WTC11 (cell line): ENCODE results near the gene SWI5. TPM values are rescaled to one million over a fixed set of nuclear protein-coding genes. Genes with fewer than 3 reads are reported as not detected.

Experiments
- ATAC-seq: fragments of 200-7000 bp; cut with Tn5 transposase; 2 replicates; pipeline ENCODE4 v1.10.0; 2021; ENCODE audit warnings: mild to moderate bottlenecking, moderate library complexity
- CTCF ChIA-PET: fragments of 300-600 bp; sonication (Branson Sonifier 250); formaldehyde crosslinking; loops from one replicate; lab custom pipeline; 2021; ENCODE audit warnings: antibody characterized with exemption; lab: Charles Lee
- POLR2A ChIA-PET: fragments of 350-600 bp; sonication (Branson Sonifier 250); formaldehyde crosslinking; loops from one replicate; lab custom pipeline; 2021; ENCODE audit warnings: antibody characterized with exemption; lab: Charles Lee
- DNase-seq: peaks from one replicate; pipeline ENCODE4 v3.0.0; 2021; ENCODE audit warnings: low spot score
- H3K27ac Mint-ChIP-seq: 2 replicates; pipeline ENCODE4 v1.8.0; 2021; ENCODE audit warnings: mixed read lengths
- H3K27me3 Mint-ChIP-seq: 2 replicates; pipeline ENCODE4 v1.8.0; 2021; ENCODE audit warnings: low read depth, mild to moderate bottlenecking, moderate library complexity, mixed read lengths
- H3K36me3 Mint-ChIP-seq: 2 replicates; pipeline ENCODE4 v1.8.0; 2021; ENCODE audit warnings: mixed read lengths
- H3K4me1 Mint-ChIP-seq: 2 replicates; pipeline ENCODE4 v1.8.0; 2022; ENCODE audit warnings: mixed read lengths
- H3K4me3 Mint-ChIP-seq: 2 replicates; pipeline ENCODE4 v1.8.0; 2021; ENCODE audit warnings: mild to moderate bottlenecking, moderate library complexity, mixed read lengths
- H3K9me3 Mint-ChIP-seq: 2 replicates; pipeline ENCODE4 v1.8.0; 2021; ENCODE audit warnings: mixed read lengths
- ATF1 ChIP-seq: sonication (generic); formaldehyde crosslinking; IDR thresholded peaks from 2 replicates; pipeline ENCODE4 v1.8.1; 2023; ENCODE audit warnings: mild to moderate bottlenecking, moderate library complexity, missing genetic modification reagents
- CTCF ChIP-seq: fragments of 200-600 bp; IDR thresholded peaks from 2 replicates; pipeline ENCODE4 v1.8.0; 2022; ENCODE audit warnings: antibody characterized with exemption
- ELF4 ChIP-seq: sonication (generic); formaldehyde crosslinking; IDR thresholded peaks from 2 replicates; pipeline ENCODE4 v1.8.1; 2022; ENCODE audit warnings: low read depth, mild to moderate bottlenecking, moderate library complexity, missing genetic modification reagents
- FOXP1 ChIP-seq: sonication (generic); formaldehyde crosslinking; IDR thresholded peaks from 2 replicates; pipeline ENCODE4 v1.8.0; 2022; ENCODE audit warnings: missing genetic modification reagents, mild to moderate bottlenecking, moderate library complexity, borderline replicate concordance
- HMGA2 ChIP-seq: fragments of 250-450 bp; sonication (Bioruptor Pico); IDR thresholded peaks from 2 replicates; pipeline ENCODE4 v1.4.0; 2021; ENCODE audit warnings: mild to moderate bottlenecking, moderate library complexity
- NFE2L1 ChIP-seq: sonication (generic); formaldehyde crosslinking; IDR thresholded peaks from 2 replicates; pipeline ENCODE4 v1.8.1; 2023; ENCODE audit warnings: missing genetic modification reagents
- NFYB ChIP-seq: sonication (generic); formaldehyde crosslinking; conservative IDR thresholded peaks from 2 replicates; pipeline ENCODE4 v1.8.0; 2022; ENCODE audit warnings: low read depth, missing genetic modification reagents
- NR2C2 ChIP-seq: sonication (generic); formaldehyde crosslinking; IDR thresholded peaks from 2 replicates; pipeline ENCODE4 v1.8.0; 2022; ENCODE audit warnings: mild to moderate bottlenecking, missing genetic modification reagents
- NR3C1 ChIP-seq: sonication (generic); formaldehyde crosslinking; conservative IDR thresholded peaks from 2 replicates; pipeline ENCODE4 v1.8.1; 2023; ENCODE audit warnings: low read depth, mild to moderate bottlenecking, missing genetic modification reagents
- PREB ChIP-seq: sonication (generic); formaldehyde crosslinking; IDR thresholded peaks from 2 replicates; pipeline ENCODE4 v1.8.1; 2022; ENCODE audit warnings: mild to moderate bottlenecking, missing genetic modification reagents, moderate library complexity, borderline replicate concordance
- TCF7 ChIP-seq: sonication (generic); formaldehyde crosslinking; IDR thresholded peaks from 2 replicates; pipeline ENCODE4 v1.8.0; 2022; ENCODE audit warnings: mild to moderate bottlenecking, low read depth, missing genetic modification reagents, moderate library complexity
- USF2 ChIP-seq: sonication (generic); formaldehyde crosslinking; IDR thresholded peaks from 2 replicates; pipeline ENCODE4 v1.8.1; 2023; ENCODE audit warnings: mild to moderate bottlenecking, missing genetic modification reagents, moderate library complexity
- ZNF138 ChIP-seq: sonication (generic); formaldehyde crosslinking; conservative IDR thresholded peaks from 2 replicates; pipeline ENCODE4 v1.8.1; 2022; ENCODE audit warnings: mild to moderate bottlenecking, moderate library complexity, missing genetic modification reagents
- ZNF263 ChIP-seq: sonication (generic); formaldehyde crosslinking; IDR thresholded peaks from 2 replicates; pipeline ENCODE4 v1.8.1; 2022; ENCODE audit warnings: low read depth, mild to moderate bottlenecking, moderate library complexity, missing genetic modification reagents
- ZNF317 ChIP-seq: sonication (generic); formaldehyde crosslinking; IDR thresholded peaks from 2 replicates; pipeline ENCODE4 v1.8.1; 2023; ENCODE audit warnings: low read depth, mild to moderate bottlenecking, moderate library complexity, missing genetic modification reagents, borderline replicate concordance
- total RNA-seq: library from RNA; stranded (reverse); gene quantifications from 3 replicates; pipeline ENCODE4 v1.2.3, GENCODE V29; 2021
- TF ChIP-seq, protein P1 (sequence below): sonication (generic); formaldehyde crosslinking; IDR thresholded peaks from 2 replicates; pipeline ENCODE4 v1.8.1; 2022; ENCODE audit warnings: mild to moderate bottlenecking, moderate library complexity, missing genetic modification reagents
- TF ChIP-seq, protein P2 (sequence below): fragments of 250-450 bp; sonication (Bioruptor Pico); IDR thresholded peaks from 2 replicates; pipeline ENCODE4 v1.9.0; 2021; ENCODE audit warnings: mild to moderate bottlenecking
- TF ChIP-seq, protein P3 (sequence below): fragments of 250-450 bp; sonication (Bioruptor Pico); IDR thresholded peaks from 2 replicates; pipeline ENCODE4 v1.9.0; 2021; ENCODE audit warnings: mild to moderate bottlenecking
- TF ChIP-seq, protein P4 (sequence below): sonication (generic); formaldehyde crosslinking; conservative IDR thresholded peaks from 2 replicates; pipeline ENCODE4 v1.8.1; 2023; ENCODE audit warnings: mild to moderate bottlenecking, low read depth, missing genetic modification reagents, moderate library complexity

SWI5 gene
- total RNA-seq, 1 experiment from 2014 or later = 26.2 TPM

DNA sequence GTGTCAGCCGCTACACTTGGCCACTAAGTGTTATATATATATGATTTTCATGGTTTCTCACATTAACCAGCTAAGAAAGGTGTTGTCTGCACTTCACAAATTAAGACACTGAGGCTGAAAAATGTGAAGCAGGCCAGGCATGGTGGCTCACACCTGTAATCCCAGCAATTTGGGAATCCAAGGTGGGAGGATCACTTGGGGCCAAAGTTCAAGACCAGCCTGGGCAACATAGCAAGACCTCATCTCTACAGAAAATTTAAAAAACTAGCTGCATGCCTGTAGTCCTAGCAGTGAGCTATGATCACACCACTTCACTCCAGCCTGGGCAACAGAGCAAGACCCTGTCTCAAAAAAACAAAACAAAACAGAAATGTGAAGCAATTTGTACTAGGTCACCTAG is 48.3 kb downstream of the SWI5 start:
- Mint-ChIP-seq H3K27me3 (no peaks in the 10 kb centered on the region), H3K36me3 (peaks cover 6% of the 10 kb centered on the region; the same call in 1 of the 2 replicates), H3K4me1 (0 out of 2 replicates have a peak, but pooled peaks cover 8% of the 10 kb centered on the region), H3K9me3 (no peaks in the 10 kb centered on the region), H3K27ac (no peak overlapping the region), H3K4me3 (peak overlapping the region; percentile 88)
- no peak for TF ChIP-seq FOXP1 (CRISPR knock-in tag)
- TF ChIP-seq NR2C2 (CRISPR knock-in tag) = no peak
- TF ChIP-seq USF2 = no peak
- TF ChIP-seq CTCF = no peak
- TF ChIP-seq TCF7 = no peak
- TF ChIP-seq NR3C1 (CRISPR knock-in tag) = no peak
- TF ChIP-seq, protein P1, sequence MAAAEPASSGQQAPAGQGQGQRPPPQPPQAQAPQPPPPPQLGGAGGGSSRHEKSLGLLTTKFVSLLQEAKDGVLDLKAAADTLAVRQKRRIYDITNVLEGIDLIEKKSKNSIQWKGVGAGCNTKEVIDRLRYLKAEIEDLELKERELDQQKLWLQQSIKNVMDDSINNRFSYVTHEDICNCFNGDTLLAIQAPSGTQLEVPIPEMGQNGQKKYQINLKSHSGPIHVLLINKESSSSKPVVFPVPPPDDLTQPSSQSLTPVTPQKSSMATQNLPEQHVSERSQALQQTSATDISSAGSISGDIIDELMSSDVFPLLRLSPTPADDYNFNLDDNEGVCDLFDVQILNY (CRISPR knock-in tag) = no peak
- DNase-seq (no peak), ATAC-seq (no peak)
- POLR2A ChIA-PET = no interaction called here
- CTCF ChIA-PET = interaction anchor here (1.3 kb wide), 1 partner anchor 17 kb away, joined by 7 read pairs; no protein-coding TSS in a partner anchor

- H3K27me3 Mint-ChIP-seq = no peaks in the 10 kb centered on the region
- POLR2A ChIA-PET = no interaction called here
Observed at GRCh38 chr9:128325629-128326028, 49.6 kb downstream of the SWI5 start.

More at GRCh38 chr9:128325629-128326028, 49.6 kb downstream of the SWI5 start:
- Mint-ChIP-seq H3K4me1 (0 out of 2 replicates have a peak, but pooled peaks cover 8% of the 10 kb centered on the region), H3K4me3 (no peak overlapping the region), H3K9me3 (no peaks in the 10 kb centered on the region), H3K36me3 (peaks cover 6% of the 10 kb centered on the region; the same call in 1 of the 2 replicates), H3K27ac (no peak overlapping the region)
- DNase-seq (no peak), ATAC-seq (no peak)
- no peak for TF ChIP-seq ZNF317
- no peak for TF ChIP-seq TCF7
- no peak for TF ChIP-seq ELF4 (CRISPR knock-in tag)
- TF ChIP-seq ZNF138 = no peak
- no peak for TF ChIP-seq HMGA2
- no peak for TF ChIP-seq NFE2L1 (CRISPR knock-in tag)
- TF ChIP-seq, protein P2, sequence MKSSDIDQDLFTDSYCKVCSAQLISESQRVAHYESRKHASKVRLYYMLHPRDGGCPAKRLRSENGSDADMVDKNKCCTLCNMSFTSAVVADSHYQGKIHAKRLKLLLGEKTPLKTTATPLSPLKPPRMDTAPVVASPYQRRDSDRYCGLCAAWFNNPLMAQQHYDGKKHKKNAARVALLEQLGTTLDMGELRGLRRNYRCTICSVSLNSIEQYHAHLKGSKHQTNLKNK (CRISPR knock-in tag) = no peak
- no peak for TF ChIP-seq ZNF263
- TF ChIP-seq ATF1 (CRISPR knock-in tag) = no peak
- TF ChIP-seq, protein P3, sequence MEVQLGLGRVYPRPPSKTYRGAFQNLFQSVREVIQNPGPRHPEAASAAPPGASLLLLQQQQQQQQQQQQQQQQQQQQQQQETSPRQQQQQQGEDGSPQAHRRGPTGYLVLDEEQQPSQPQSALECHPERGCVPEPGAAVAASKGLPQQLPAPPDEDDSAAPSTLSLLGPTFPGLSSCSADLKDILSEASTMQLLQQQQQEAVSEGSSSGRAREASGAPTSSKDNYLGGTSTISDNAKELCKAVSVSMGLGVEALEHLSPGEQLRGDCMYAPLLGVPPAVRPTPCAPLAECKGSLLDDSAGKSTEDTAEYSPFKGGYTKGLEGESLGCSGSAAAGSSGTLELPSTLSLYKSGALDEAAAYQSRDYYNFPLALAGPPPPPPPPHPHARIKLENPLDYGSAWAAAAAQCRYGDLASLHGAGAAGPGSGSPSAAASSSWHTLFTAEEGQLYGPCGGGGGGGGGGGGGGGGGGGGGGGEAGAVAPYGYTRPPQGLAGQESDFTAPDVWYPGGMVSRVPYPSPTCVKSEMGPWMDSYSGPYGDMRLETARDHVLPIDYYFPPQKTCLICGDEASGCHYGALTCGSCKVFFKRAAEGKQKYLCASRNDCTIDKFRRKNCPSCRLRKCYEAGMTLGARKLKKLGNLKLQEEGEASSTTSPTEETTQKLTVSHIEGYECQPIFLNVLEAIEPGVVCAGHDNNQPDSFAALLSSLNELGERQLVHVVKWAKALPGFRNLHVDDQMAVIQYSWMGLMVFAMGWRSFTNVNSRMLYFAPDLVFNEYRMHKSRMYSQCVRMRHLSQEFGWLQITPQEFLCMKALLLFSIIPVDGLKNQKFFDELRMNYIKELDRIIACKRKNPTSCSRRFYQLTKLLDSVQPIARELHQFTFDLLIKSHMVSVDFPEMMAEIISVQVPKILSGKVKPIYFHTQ (CRISPR knock-in tag) = no peak
- no peak for TF ChIP-seq NFYB (CRISPR knock-in tag)
- no peak for TF ChIP-seq PREB (CRISPR knock-in tag)
- TF ChIP-seq, protein P4, sequence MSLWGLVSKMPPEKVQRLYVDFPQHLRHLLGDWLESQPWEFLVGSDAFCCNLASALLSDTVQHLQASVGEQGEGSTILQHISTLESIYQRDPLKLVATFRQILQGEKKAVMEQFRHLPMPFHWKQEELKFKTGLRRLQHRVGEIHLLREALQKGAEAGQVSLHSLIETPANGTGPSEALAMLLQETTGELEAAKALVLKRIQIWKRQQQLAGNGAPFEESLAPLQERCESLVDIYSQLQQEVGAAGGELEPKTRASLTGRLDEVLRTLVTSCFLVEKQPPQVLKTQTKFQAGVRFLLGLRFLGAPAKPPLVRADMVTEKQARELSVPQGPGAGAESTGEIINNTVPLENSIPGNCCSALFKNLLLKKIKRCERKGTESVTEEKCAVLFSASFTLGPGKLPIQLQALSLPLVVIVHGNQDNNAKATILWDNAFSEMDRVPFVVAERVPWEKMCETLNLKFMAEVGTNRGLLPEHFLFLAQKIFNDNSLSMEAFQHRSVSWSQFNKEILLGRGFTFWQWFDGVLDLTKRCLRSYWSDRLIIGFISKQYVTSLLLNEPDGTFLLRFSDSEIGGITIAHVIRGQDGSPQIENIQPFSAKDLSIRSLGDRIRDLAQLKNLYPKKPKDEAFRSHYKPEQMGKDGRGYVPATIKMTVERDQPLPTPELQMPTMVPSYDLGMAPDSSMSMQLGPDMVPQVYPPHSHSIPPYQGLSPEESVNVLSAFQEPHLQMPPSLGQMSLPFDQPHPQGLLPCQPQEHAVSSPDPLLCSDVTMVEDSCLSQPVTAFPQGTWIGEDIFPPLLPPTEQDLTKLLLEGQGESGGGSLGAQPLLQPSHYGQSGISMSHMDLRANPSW = no peak
- CTCF ChIA-PET = interaction anchor here (1.3 kb wide), 1 partner anchor 16 kb away, joined by 7 read pairs; no protein-coding TSS in a partner anchor
